Measurements from ENCODE around the gene LAGE3. TPM values are rescaled to one million over a fixed set of nuclear protein-coding genes. Genes with fewer than 3 reads are reported as not detected.

Gene LAGE3
- total RNA-seq, 2 experiments from 2014 or later: 34.7 to 43.0 TPM

GRCh38 chrX:154486052-154486395 is 6.9 kb upstream of the LAGE3 start:
- Mint-ChIP-seq H3K4me3 (peak overlapping the region; percentile 71), H3K4me1 (peaks cover 31% of the 10 kb centered on the region), H3K27ac (no peak overlapping the region), H3K27me3 (no peaks in the 10 kb centered on the region), H3K36me3 (ENCODE audit: low read depth) (peaks cover 12% of the 10 kb centered on the region), H3K9me3 (ENCODE audit: low read depth) (no peaks in the 10 kb centered on the region)
- ATAC-seq (peak; percentile 7), DNase-seq (peak; percentile 58)
- ChIA-PET POLR2A (no interaction called here), CTCF (no interaction called here)
- intact Hi-C loops (cut with DNase I, micrococcal nuclease): loop anchor here (1.0 to 10.0 kb wide), 4 partner anchors 30 to 761 kb away; partner anchors contain the start of genes ABCD1 (in 1 of the 2), BCAP31 (in 1 of the 2), FAM3A (in 1 of the 2) and RPL10 (in 1 of the 2)

- H3K4me1 Mint-ChIP-seq: peaks cover 31% of the 10 kb centered on the region
- H3K36me3 Mint-ChIP-seq (ENCODE audit: low read depth): peaks cover 12% of the 10 kb centered on the region
- no peaks in the 10 kb centered on the region for H3K27me3 Mint-ChIP-seq
- H3K27ac Mint-ChIP-seq: peak overlapping the region; percentile 58
- POLR2A ChIA-PET: no interaction called here
- intact Hi-C loops (cut with DNase I, micrococcal nuclease): loop anchor here (1.0 to 10.0 kb wide), 4 partner anchors 31 to 761 kb away; partner anchors contain the start of genes ABCD1 (in 1 of the 2), BCAP31 (in 1 of the 2), FAM3A (in 1 of the 2) and RPL10 (in 1 of the 2)
- no peaks in the 10 kb centered on the region for H3K9me3 Mint-ChIP-seq (ENCODE audit: low read depth)
- peak overlapping the region; percentile 71 for H3K4me3 Mint-ChIP-seq
- CTCF ChIA-PET: no interaction called here
- no peak for DNase-seq
- no peak for ATAC-seq
Observed at GRCh38 chrX:154485150-154486051, 6.3 kb upstream of the LAGE3 start.

- H3K27me3 Mint-ChIP-seq: no peaks in the 10 kb centered on the region
- peak; percentile 27 for DNase-seq
- ChIA-PET CTCF (no interaction called here), POLR2A (interaction anchor here (0.8 kb wide), 1 partner anchor 81 kb away, joined by 3 read pairs; no protein-coding TSS in a partner anchor)
- peaks cover 29% of the 10 kb centered on the region for H3K4me1 Mint-ChIP-seq
- no peak overlapping the region for H3K27ac Mint-ChIP-seq
- ATAC-seq: peak; percentile 24
- peaks cover 12% of the 10 kb centered on the region for H3K36me3 Mint-ChIP-seq (ENCODE audit: low read depth)
- intact Hi-C loops (cut with DNase I, micrococcal nuclease): loop anchor here (5.0 to 10.0 kb wide), 2 partner anchors 48 to 760 kb away; partner anchors contain the start of genes ABCD1 (in 1 of the 2) and BCAP31 (in 1 of the 2)
- H3K4me3 Mint-ChIP-seq: peak overlapping the region; percentile 33
- no peaks in the 10 kb centered on the region for H3K9me3 Mint-ChIP-seq (ENCODE audit: low read depth)
Observed at GRCh38 chrX:154484255-154485149, 5.4 kb upstream of the LAGE3 start.

- peaks cover 23% of the 10 kb centered on the region for H3K4me1 Mint-ChIP-seq
- DNase-seq (no peak), ATAC-seq (no peak)
- ChIA-PET CTCF (no interaction called here), POLR2A (interaction anchor here (0.8 kb wide), 1 partner anchor 79 kb away, joined by 3 read pairs; no protein-coding TSS in a partner anchor)
- no peaks in the 10 kb centered on the region for H3K9me3 Mint-ChIP-seq (ENCODE audit: low read depth)
- H3K4me3 Mint-ChIP-seq: no peak overlapping the region
- no peaks in the 10 kb centered on the region for H3K27me3 Mint-ChIP-seq
- intact Hi-C loops (cut with DNase I, micrococcal nuclease): loop anchor here in 1 of 2 experiments (10.0 kb wide), 1 partner anchor 759 kb away; the partner anchor contains the start of genes ABCD1 and BCAP31
- peaks cover 12% of the 10 kb centered on the region for H3K36me3 Mint-ChIP-seq (ENCODE audit: low read depth)
- peak overlapping the region; percentile 6 for H3K27ac Mint-ChIP-seq
Observed at GRCh38 chrX:154483325-154483724, 4.2 kb upstream of the LAGE3 start.

GRCh38 chrX:154482786-154483185 is 3.7 kb upstream of the LAGE3 start:
- peaks cover 25% of the 10 kb centered on the region for H3K4me1 Mint-ChIP-seq
- H3K36me3 Mint-ChIP-seq (ENCODE audit: low read depth): peaks cover 8% of the 10 kb centered on the region
- POLR2A ChIA-PET: no interaction called here
- no peaks in the 10 kb centered on the region for H3K9me3 Mint-ChIP-seq (ENCODE audit: low read depth)
- no peak overlapping the region for H3K4me3 Mint-ChIP-seq
- H3K27ac Mint-ChIP-seq: no peak overlapping the region
- H3K27me3 Mint-ChIP-seq: no peaks in the 10 kb centered on the region
- DNase-seq (no peak), ATAC-seq (no peak)
- CTCF ChIA-PET: no interaction called here
- intact Hi-C loops (cut with DNase I, micrococcal nuclease): loop anchor here in 1 of 2 experiments (10.0 kb wide), 1 partner anchor 758 kb away; the partner anchor contains the start of genes ABCD1 and BCAP31

- POLR2A ChIA-PET: no interaction called here
Observed at GRCh38 chrX:154481911-154482601, 3.0 kb upstream of the LAGE3 start.

GRCh38 chrX:154481195-154481594 is 2.1 kb upstream of the LAGE3 start:
- no peak overlapping the region for H3K27ac Mint-ChIP-seq
- H3K9me3 Mint-ChIP-seq (ENCODE audit: low read depth): no peaks in the 10 kb centered on the region
- no peak for DNase-seq
- no peak for ATAC-seq
- H3K4me3 Mint-ChIP-seq: no peak overlapping the region
- CTCF ChIA-PET: interaction anchor here (0.7 to 1.2 kb wide), 2 partner anchors 9 to 46 kb away, joined by 3 read pairs; no protein-coding TSS in a partner anchor
- peaks cover 7% of the 10 kb centered on the region for H3K36me3 Mint-ChIP-seq (ENCODE audit: low read depth)
- H3K4me1 Mint-ChIP-seq: peaks cover 30% of the 10 kb centered on the region
- POLR2A ChIA-PET: interaction anchor here (0.6 kb wide), 1 partner anchor 85 kb away, joined by 4 read pairs; no protein-coding TSS in a partner anchor
- intact Hi-C loops (cut with DNase I, micrococcal nuclease): loop anchor here in 1 of 2 experiments (10.0 kb wide), 1 partner anchor 756 kb away; the partner anchor contains the start of genes ABCD1 and BCAP31
- H3K27me3 Mint-ChIP-seq: no peaks in the 10 kb centered on the region

More at GRCh38 chrX:154481911-154482601, 3.0 kb upstream of the LAGE3 start:
- intact Hi-C loops (cut with DNase I, micrococcal nuclease): loop anchor here in 1 of 2 experiments (10.0 kb wide), 1 partner anchor 757 kb away; the partner anchor contains the start of genes ABCD1 and BCAP31
- Mint-ChIP-seq H3K27me3 (no peaks in the 10 kb centered on the region), H3K36me3 (ENCODE audit: low read depth) (peaks cover 7% of the 10 kb centered on the region), H3K9me3 (ENCODE audit: low read depth) (no peaks in the 10 kb centered on the region), H3K4me3 (no peak overlapping the region), H3K4me1 (peaks cover 32% of the 10 kb centered on the region), H3K27ac (peak overlapping the region; percentile 25)
- no peak for DNase-seq
- no peak for ATAC-seq
- CTCF ChIA-PET: interaction anchor here (0.7 kb wide), 1 partner anchor 309 kb away, joined by 4 read pairs; no protein-coding TSS in a partner anchor

- ChIA-PET POLR2A (interaction anchor here (1.2 kb wide), 1 partner anchor 9 kb away, joined by 3 read pairs; the partner anchor contains the start of gene UBL4A), CTCF (interaction anchor here (1.2 kb wide), 1 partner anchor 10 kb away, joined by 4 read pairs; no protein-coding TSS in a partner anchor)
- intact Hi-C loops (cut with DNase I, micrococcal nuclease): loop anchor here (1.0 to 5.0 kb wide), 4 partner anchors 36 to 507 kb away; partner anchors contain the start of genes DKC1 (in 1 of the 2), FAM50A (in 1 of the 2) and HCFC1 (in 1 of the 2)
- H3K4me1 Mint-ChIP-seq: peaks cover 18% of the 10 kb centered on the region
- H3K36me3 Mint-ChIP-seq (ENCODE audit: low read depth): peaks cover 2% of the 10 kb centered on the region
- H3K9me3 Mint-ChIP-seq (ENCODE audit: low read depth): no peaks in the 10 kb centered on the region
- H3K27me3 Mint-ChIP-seq: no peaks in the 10 kb centered on the region
- peak overlapping the region; percentile 80 for H3K4me3 Mint-ChIP-seq
- ATAC-seq (no peak), DNase-seq (no peak)
- peak overlapping the region; percentile 75 for H3K27ac Mint-ChIP-seq
Observed at GRCh38 chrX:154477891-154478477, 1.1 kb downstream of the LAGE3 start.

GRCh38 chrX:154476821-154477220 is 2.3 kb downstream of the LAGE3 start:
- H3K36me3 Mint-ChIP-seq (ENCODE audit: low read depth): peaks cover 2% of the 10 kb centered on the region
- H3K4me3 Mint-ChIP-seq: no peak overlapping the region
- ChIA-PET POLR2A (no interaction called here), CTCF (interaction anchor here (1.2 kb wide), 1 partner anchor 8 kb away, joined by 4 read pairs; no protein-coding TSS in a partner anchor)
- H3K27me3 Mint-ChIP-seq: no peaks in the 10 kb centered on the region
- intact Hi-C loops (cut with DNase I, micrococcal nuclease): loop anchor here in 1 of 2 experiments (5.0 kb wide), 1 partner anchor 35 kb away; the partner anchor contains the start of gene FAM50A
- ATAC-seq (no peak), DNase-seq (no peak)
- H3K27ac Mint-ChIP-seq: no peak overlapping the region
- H3K9me3 Mint-ChIP-seq (ENCODE audit: low read depth): no peaks in the 10 kb centered on the region
- H3K4me1 Mint-ChIP-seq: peaks cover 18% of the 10 kb centered on the region

GRCh38 chrX:154473683-154474082 is 5.4 kb downstream of the LAGE3 start:
- no peaks in the 10 kb centered on the region for H3K9me3 Mint-ChIP-seq (ENCODE audit: low read depth)
- intact Hi-C loops (cut with DNase I, micrococcal nuclease): no loop called here
- ATAC-seq: no peak
- DNase-seq: no peak
- POLR2A ChIA-PET: no interaction called here
- no peak overlapping the region for H3K27ac Mint-ChIP-seq
- H3K4me1 Mint-ChIP-seq: peaks cover 14% of the 10 kb centered on the region
- CTCF ChIA-PET: no interaction called here
- H3K4me3 Mint-ChIP-seq: no peak overlapping the region
- no peaks in the 10 kb centered on the region for H3K27me3 Mint-ChIP-seq
- H3K36me3 Mint-ChIP-seq (ENCODE audit: low read depth): peaks cover 5% of the 10 kb centered on the region

All from activated CD4-positive, alpha-beta T cell treated with anti-CD3 and anti-CD28 coated beads for 36 hours (primary cell).